ENCODE data around the gene HSPA12B. TPM values are rescaled to one million over a fixed set of nuclear protein-coding genes. Genes with fewer than 3 reads are reported as not detected.

HSPA12B gene
- total and polyA plus RNA-seq, 2 of the 8 experiments (the other 6 are each of a cell fraction or from before 2014, with no cell fraction given), result 2.2 to 4.3 TPM

DNA sequence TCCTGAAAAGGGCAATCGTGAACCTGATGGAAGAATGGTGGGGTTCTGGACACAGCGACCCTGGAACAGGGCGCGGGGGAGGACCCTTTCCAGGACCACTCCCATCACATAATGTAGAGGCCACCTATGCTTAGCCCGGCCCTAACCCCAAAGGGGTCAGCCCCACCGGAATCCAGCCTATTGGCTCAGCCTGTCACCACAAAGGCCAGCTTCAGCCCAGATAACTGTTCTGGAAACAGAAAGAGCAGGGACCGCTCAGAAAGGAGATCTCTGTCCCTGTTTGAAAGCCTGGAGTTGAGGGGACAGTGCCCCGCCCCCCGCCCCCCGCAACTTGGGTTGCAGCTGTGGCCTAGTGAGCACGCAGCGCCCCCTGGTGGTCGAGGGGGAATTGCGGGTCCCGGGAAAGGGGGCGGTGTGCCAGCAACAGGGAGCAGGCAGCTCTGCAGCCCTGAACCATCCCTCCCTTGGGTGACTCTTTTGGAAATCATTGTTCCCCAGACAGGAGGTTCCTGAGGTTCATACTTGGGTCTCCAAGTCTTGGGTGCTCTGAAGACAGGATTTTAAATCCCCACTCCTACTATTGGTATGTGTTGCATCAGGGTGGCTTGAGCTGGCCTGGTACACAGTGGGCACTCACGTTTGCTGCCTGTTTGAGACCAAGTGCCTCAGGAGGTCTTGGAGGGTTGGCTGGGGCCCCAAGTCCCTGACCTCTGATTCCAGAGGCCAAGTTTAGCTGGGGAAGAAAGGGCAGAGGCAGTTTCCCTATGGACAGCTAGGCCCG lies 21.6 kb upstream of the HSPA12B start (continued):
- no peak for TF ChIP-seq ZNF274 (IDR thresholded peaks at IDR 0.05; ENCODE audit: borderline replicate concordance, extremely low read depth, low read length)
- no peak for TF ChIP-seq SRF (IDR thresholded peaks at IDR 0.05; ENCODE audit: low read depth, low read length)
- peak; percentile 88 to 93 for TF ChIP-seq RAD21 (IDR thresholded peaks at IDR 0.05 in 1 of 2, conservative IDR thresholded peaks at IDR 0.05 in 1 of 2; ENCODE audit: low read depth in 2 of 2, low read length in 2 of 2)
- no peak for TF ChIP-seq FOSL1 (IDR thresholded peaks at IDR 0.05; ENCODE audit: insufficient read depth, low read depth, low read length)
- peak; percentile 65; the same call in 1 of the 2 replicates for TF ChIP-seq TCF12 (IDR thresholded peaks at IDR 0.05; ENCODE audit: low read depth, low read length)
- peak; percentile 28; the same call in 1 of the 2 replicates for TF ChIP-seq CREB1 (IDR thresholded peaks at IDR 0.05)

Data from H1 (cell line).